HL-60 (cell line): ENCODE measurements around the gene RAC2.

Experiments used
- DNase-seq, 2 experiments: peaks; one replicate each; pipeline ENCODE4 v3.0.0-alpha.2; 2010 to 2020; ENCODE audit warnings: low read depth in 1 of 2, low spot score in 1 of 2
- H3K27ac ChIP-seq: fragments of 250-450 bp; sonication (Bioruptor Pico); replicated peaks from 2 replicates; pipeline ENCODE4 v1.5.1; 2020; ENCODE audit warnings: mild to moderate bottlenecking, moderate library complexity
- H3K27me3 ChIP-seq: fragments of 250-450 bp; sonication (Bioruptor Pico); 2 replicates; pipeline ENCODE4 v1.5.1; 2021; ENCODE audit warnings: mild to moderate bottlenecking, moderate library complexity; ENCODE audit not compliant: insufficient read depth, poor library complexity, severe bottlenecking
- H3K4me3 ChIP-seq: replicated peaks from 2 replicates; pipeline ENCODE4 v1.5.1; 2011; ENCODE audit warnings: mild to moderate bottlenecking, control low read depth, low read length; ENCODE audit not compliant: insufficient read depth
- CTCF ChIP-seq: IDR thresholded peaks from one replicate; pipeline ENCODE4 v1.5.1; 2011; ENCODE audit warnings: low read length, control low read depth, inconsistent platforms; ENCODE audit not compliant: insufficient read depth
- GABPA ChIP-seq: IDR thresholded peaks from 2 replicates; pipeline ENCODE4 v1.6.1; 2012; ENCODE audit warnings: low read depth
- POLR2AphosphoS5 ChIP-seq: IDR thresholded peaks from 2 replicates; pipeline ENCODE4 v1.6.1; 2012; ENCODE audit warnings: low read depth
- REST ChIP-seq: IDR thresholded peaks from 2 replicates; pipeline ENCODE4 v1.6.1; 2012; ENCODE audit warnings: low read depth; ENCODE audit not compliant: insufficient replicate concordance
- SPI1 ChIP-seq: IDR thresholded peaks from 2 replicates; pipeline ENCODE4 v1.6.1; 2012; ENCODE audit warnings: low read depth, mild to moderate bottlenecking, borderline replicate concordance

The RAC2 gene

DNA sequence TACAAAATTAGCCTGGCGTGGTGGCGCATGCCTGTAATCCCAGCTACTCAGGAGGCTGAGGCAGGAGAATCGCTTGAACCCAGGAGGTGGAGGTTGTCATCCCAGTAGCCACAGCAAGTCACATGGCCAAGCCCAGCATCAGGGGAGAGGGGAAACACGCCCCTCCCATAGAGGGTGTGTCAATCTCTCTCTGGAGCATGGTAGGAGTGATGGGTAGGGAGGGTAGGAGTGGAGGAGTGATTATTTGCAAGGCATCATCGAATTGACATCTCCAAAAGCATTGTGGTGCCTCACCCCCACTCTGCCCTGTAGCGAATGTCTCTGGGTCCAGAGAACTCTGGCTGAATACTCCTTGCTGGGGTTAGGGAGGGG, 25.7 kb downstream of the RAC2 start:
- TF ChIP-seq GABPA (no peak), SPI1 (no peak), POLR2AphosphoS5 (no peak), REST (no peak)
- DNase-seq, result no peak
- H3K27me3 ChIP-seq, result no peaks in the 10 kb centered on the region
- H3K27ac ChIP-seq, result no peak overlapping the region
- no peak overlapping the region for H3K4me3 ChIP-seq

- TF ChIP-seq POLR2AphosphoS5 (no peak), GABPA (no peak), REST (no peak), SPI1 (no peak), CTCF (no peak)
- H3K27ac ChIP-seq, result no peak overlapping the region
Measured at GRCh38 chr22:37215890-37216289, 28.2 kb downstream of the RAC2 start.

DNA sequence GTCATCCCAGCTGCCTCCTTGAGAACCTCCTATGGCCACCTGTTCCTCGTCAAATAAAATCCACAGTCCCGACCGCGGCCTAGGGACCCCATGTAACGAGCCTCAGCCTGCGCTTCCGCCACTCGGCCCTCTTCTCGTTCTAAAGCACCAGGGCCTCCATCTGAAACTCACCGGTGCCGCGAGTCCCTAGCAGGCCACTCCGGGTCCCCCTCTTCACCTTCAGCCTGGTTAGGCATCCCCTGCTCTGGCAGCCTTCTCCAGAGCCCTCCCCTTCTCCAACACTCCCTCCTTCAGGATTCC, 29.4 kb downstream of the RAC2 start:
- H3K27me3 ChIP-seq, result no peaks in the 10 kb centered on the region
- H3K27ac ChIP-seq, result no peak overlapping the region
- no peak overlapping the region for H3K4me3 ChIP-seq
- DNase-seq, result no peak
- no peak for TF ChIP-seq CTCF
- TF ChIP-seq SPI1, result no peak
- no peak for TF ChIP-seq GABPA
- TF ChIP-seq REST, result no peak
- no peak for TF ChIP-seq POLR2AphosphoS5

More at GRCh38 chr22:37215890-37216289, 28.2 kb downstream of the RAC2 start:
- no peak for DNase-seq
- H3K4me3 ChIP-seq, result no peak overlapping the region
- H3K27me3 ChIP-seq, result no peaks in the 10 kb centered on the region
